ENCODE data around the gene THTPA. TPM values are rescaled to one million over a fixed set of nuclear protein-coding genes. Genes with fewer than 3 reads are reported as not detected.
"Not testable (repeated sequence)": the region's sequence is repeated elsewhere in the genome, so short reads cannot be mapped to it uniquely, and the experiment has no call there.

THTPA gene
- total RNA-seq, 1 donor from 2014 or later, result 37.2 TPM

DNA sequence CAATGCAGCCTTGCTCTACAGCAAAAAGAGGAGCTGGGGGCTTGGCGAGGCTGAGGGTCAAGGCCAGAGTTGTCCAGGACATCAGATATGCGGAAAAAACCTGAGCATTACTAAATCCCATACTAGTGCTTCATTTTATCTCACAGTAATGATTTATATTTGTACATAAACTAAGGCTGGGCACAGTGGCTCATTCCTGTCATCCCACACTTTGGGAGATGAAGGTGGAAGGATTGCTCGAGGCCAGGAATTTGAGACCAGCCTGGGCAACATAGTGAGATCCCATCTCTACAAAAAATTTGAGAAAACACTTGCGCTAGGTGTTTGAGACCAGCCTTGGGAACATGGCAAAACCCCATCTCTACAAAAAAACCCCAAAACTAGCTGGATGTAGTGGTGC lies 34.1 kb downstream of the THTPA start:
- no peak for DNase-seq (ENCODE audit: low read depth)
- TF ChIP-seq, protein P1, sequence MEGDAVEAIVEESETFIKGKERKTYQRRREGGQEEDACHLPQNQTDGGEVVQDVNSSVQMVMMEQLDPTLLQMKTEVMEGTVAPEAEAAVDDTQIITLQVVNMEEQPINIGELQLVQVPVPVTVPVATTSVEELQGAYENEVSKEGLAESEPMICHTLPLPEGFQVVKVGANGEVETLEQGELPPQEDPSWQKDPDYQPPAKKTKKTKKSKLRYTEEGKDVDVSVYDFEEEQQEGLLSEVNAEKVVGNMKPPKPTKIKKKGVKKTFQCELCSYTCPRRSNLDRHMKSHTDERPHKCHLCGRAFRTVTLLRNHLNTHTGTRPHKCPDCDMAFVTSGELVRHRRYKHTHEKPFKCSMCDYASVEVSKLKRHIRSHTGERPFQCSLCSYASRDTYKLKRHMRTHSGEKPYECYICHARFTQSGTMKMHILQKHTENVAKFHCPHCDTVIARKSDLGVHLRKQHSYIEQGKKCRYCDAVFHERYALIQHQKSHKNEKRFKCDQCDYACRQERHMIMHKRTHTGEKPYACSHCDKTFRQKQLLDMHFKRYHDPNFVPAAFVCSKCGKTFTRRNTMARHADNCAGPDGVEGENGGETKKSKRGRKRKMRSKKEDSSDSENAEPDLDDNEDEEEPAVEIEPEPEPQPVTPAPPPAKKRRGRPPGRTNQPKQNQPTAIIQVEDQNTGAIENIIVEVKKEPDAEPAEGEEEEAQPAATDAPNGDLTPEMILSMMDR (conservative IDR thresholded peaks at IDR 0.05; ENCODE audit: low read depth, low read length), result no peak
- no peak overlapping the region for H3K4me3 ChIP-seq (ENCODE audit: low read depth, low read length)

GRCh38 chr14:23594191-23594590 lies 38.1 kb downstream of the THTPA start:
- H3K4me3 ChIP-seq (ENCODE audit: low read depth, low read length); DNase-seq (ENCODE audit: low read depth): not testable (repeated sequence)

DNA sequence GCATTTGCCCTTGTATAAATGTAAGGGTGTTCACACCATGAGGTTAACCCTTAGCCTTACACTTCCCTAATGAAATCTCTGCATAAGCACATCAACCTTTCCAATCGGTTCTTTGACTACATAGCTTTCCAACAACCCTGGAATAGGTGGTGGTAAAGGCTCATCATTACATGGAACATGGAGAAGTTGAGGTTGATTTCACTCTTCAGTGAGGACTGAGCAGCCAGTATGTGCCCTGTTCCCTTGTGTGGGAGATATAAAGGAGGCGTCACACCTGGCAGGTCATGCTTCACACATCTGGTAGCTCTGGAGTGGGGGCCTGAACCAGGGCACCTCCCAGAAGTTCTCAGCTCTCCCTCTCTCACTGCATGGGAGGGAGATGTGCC lies 44.2 kb downstream of the THTPA start:
- no peak for DNase-seq (ENCODE audit: low read depth)
- TF ChIP-seq, protein P1 (conservative IDR thresholded peaks at IDR 0.05; ENCODE audit: low read depth, low read length), result no peak
- H3K4me3 ChIP-seq (ENCODE audit: low read depth, low read length), result no peak overlapping the region

DNA sequence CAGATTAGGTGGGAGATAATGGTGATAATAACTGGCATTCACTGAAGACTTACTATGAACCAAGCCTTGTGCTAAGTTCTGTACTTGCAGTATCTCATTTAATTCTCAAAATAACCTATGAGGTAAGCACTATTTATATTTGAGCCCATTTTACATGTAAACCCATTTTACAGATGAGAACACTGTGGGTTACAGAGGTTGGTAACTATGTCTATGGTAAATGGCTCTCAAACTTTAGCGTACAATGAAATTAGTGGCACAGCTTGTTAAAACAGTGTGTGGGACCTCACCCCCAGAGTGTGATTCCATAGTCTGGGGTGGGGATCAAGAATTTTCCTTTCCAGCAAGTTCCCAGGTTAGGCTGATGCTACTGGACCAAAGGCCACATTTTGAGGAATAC lies 44.7 kb downstream of the THTPA start:
- DNase-seq (ENCODE audit: low read depth), result no peak
- H3K4me3 ChIP-seq (ENCODE audit: low read depth, low read length), result no peak overlapping the region
- TF ChIP-seq, protein P1 (conservative IDR thresholded peaks at IDR 0.05; ENCODE audit: low read depth, low read length), result no peak

- DNase-seq (ENCODE audit: low read depth), result no peak
- no peak overlapping the region for H3K4me3 ChIP-seq (ENCODE audit: low read depth, low read length)
- TF ChIP-seq, protein P1 (conservative IDR thresholded peaks at IDR 0.05; ENCODE audit: low read depth, low read length), result no peak
Measured at GRCh38 chr14:23601424-23601823, 45.4 kb downstream of the THTPA start.

GRCh38 chr14:23601845-23602180 lies 45.7 kb downstream of the THTPA start:
- TF ChIP-seq, protein P1 (conservative IDR thresholded peaks at IDR 0.05; ENCODE audit: low read depth, low read length), result no peak

DNA sequence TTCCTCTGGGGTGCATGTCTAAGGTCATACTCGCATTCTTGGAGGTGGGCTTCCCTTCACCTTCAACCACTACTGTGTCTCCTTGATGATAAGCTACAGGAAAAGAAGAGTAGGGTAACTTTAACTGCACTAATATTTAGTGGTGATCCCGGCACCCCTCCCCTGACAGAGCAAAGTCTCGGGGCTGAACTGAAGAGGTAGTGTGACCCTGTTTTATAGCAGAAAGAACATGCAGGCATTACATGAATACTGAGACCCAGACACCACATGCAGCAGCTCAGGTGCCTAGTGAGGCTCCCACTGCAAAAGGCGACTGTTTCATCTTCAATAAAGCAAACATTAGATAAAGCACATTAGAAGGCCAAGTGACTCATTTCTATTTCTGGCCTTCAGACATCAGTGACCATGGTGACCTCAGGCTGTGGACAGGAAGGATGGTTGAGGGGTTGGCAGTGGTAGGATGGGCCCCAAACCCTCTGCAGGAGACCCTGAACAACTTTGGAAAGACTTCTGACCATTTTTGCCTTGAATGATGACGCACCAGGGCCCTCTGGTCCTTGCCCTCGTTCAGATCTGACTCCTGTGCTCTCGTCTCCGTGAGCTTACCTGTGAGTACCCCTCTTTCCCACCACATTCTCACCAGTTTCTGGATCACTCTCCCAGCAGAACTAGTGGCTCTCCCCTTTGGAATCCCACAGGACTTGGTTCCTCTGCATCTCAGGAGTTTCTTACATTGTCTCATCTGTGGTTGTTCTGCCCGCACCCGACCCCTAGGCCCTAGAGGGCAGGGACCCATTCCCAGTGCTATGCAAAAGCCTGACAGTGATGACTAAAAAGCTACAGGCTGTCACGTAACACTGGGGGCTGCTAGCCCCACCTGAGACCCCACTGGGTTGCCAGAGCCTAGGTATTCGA lies 46.4 kb downstream of the THTPA start:
- DNase-seq (ENCODE audit: low read depth), result no peak
- TF ChIP-seq, protein P1 (conservative IDR thresholded peaks at IDR 0.05; ENCODE audit: low read depth, low read length), result no peak
- H3K4me3 ChIP-seq (ENCODE audit: low read depth, low read length), result no peak overlapping the region

More at GRCh38 chr14:23601845-23602180, 45.7 kb downstream of the THTPA start:
- no peak for DNase-seq (ENCODE audit: low read depth)
- H3K4me3 ChIP-seq (ENCODE audit: low read depth, low read length), result no peak overlapping the region
